ENCODE data around the gene ZDHHC12.

DNA sequence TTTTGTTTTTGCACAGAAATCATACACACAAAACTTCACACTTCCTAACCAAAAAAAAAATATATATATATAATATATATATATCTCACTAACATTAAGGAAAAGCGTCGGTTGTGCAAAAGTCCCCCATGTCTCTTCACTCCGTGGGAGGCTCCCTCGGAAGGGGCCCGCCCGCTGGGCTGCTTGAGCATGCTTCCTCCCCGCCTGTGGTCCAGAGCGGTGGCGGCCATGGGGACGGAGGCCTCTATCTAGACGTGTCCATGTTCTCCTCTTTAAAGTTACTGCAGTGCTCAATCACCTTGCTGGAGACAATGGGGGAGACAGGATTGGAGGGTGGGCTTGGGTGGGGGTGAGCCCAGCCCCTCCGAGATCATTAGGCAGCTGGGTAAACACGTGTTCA is 7.2 kb upstream of the ZDHHC12 start:
- TF ChIP-seq, protein P1, sequence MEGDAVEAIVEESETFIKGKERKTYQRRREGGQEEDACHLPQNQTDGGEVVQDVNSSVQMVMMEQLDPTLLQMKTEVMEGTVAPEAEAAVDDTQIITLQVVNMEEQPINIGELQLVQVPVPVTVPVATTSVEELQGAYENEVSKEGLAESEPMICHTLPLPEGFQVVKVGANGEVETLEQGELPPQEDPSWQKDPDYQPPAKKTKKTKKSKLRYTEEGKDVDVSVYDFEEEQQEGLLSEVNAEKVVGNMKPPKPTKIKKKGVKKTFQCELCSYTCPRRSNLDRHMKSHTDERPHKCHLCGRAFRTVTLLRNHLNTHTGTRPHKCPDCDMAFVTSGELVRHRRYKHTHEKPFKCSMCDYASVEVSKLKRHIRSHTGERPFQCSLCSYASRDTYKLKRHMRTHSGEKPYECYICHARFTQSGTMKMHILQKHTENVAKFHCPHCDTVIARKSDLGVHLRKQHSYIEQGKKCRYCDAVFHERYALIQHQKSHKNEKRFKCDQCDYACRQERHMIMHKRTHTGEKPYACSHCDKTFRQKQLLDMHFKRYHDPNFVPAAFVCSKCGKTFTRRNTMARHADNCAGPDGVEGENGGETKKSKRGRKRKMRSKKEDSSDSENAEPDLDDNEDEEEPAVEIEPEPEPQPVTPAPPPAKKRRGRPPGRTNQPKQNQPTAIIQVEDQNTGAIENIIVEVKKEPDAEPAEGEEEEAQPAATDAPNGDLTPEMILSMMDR (IDR thresholded peaks at IDR 0.05): no peak
- TF ChIP-seq POLR2A (IDR thresholded peaks at IDR 0.05) (no peak), EP300 (IDR thresholded peaks at IDR 0.05) (no peak)

All from ovary (tissue), 3 donors.